H1 (cell line): ENCODE data around the gene OXLD1. TPM values are rescaled to one million over a fixed set of nuclear protein-coding genes. Genes with fewer than 3 reads are reported as not detected.

ENCODE experiments used
- CTCF ChIA-PET: fragments of 300-600 bp; sonication (Branson Sonifier 250); formaldehyde crosslinking; loops from one replicate; lab custom pipeline; 2021; ENCODE audit not compliant: partially characterized antibody; lab: Charles Lee
- POLR2A ChIA-PET: fragments of 300-600 bp; sonication (Branson Sonifier 250); formaldehyde crosslinking; loops from one replicate; lab custom pipeline; 2021; ENCODE audit warnings: inconsistent platforms; ENCODE audit not compliant: partially characterized antibody; lab: Charles Lee
- DNase-seq, 2 experiments: peaks; one replicate each; pipeline versions ENCODE4 v3.0.0 to v3.0.0-alpha.2; 2010 to 2022; ENCODE audit warnings: low spot score in 2 of 2, low read depth in 1 of 2, mixed read lengths in 1 of 2
- FAIRE-seq: peaks from 2 replicates; lab custom pipeline; 2011; peaks lifted over from hg19 to GRCh38; lab: Jason Lieb, UNC
- H2AFZ ChIP-seq: 2 replicates; pipeline ENCODE4 v1.8.1; 2012; ENCODE audit warnings: low read length, inconsistent platforms
- H2AK5ac ChIP-seq: 2 replicates; pipeline ENCODE4 v1.6.1; 2013; ENCODE audit warnings: low read depth, low read length
- H2BK120ac ChIP-seq: replicated peaks from 2 replicates; pipeline ENCODE3; 2013; ENCODE audit warnings: low read depth, low read length, inconsistent platforms
- H2BK12ac ChIP-seq: 2 replicates; pipeline ENCODE4 v1.6.1; 2013; ENCODE audit warnings: low read depth, low read length
- H2BK15ac ChIP-seq: 2 replicates; pipeline ENCODE4 v1.6.1; 2013; ENCODE audit warnings: low read length
- H2BK20ac ChIP-seq: 2 replicates; pipeline ENCODE4 v1.6.1; 2013; ENCODE audit warnings: low read length
- H2BK5ac ChIP-seq: 2 replicates; pipeline ENCODE4 v1.6.1; 2013; ENCODE audit warnings: low read depth, low read length
- H3K14ac ChIP-seq: 2 replicates; pipeline ENCODE4 v1.6.1; 2013; ENCODE audit warnings: inconsistent platforms; ENCODE audit not compliant: insufficient read length
- H3K18ac ChIP-seq: 2 replicates; pipeline ENCODE4 v1.6.1; 2013; ENCODE audit warnings: low read length; ENCODE audit errors: extremely low read depth
- H3K23ac ChIP-seq: 2 replicates; pipeline ENCODE4 v1.6.1; 2013; ENCODE audit warnings: inconsistent platforms; ENCODE audit not compliant: insufficient read length
- H3K23me2 ChIP-seq: 2 replicates; pipeline ENCODE4 v1.6.1; 2013; ENCODE audit warnings: low read depth, low read length
- H3K27ac ChIP-seq: 2 replicates; pipeline ENCODE4 v1.6.1; 2011; ENCODE audit warnings: low read depth, low read length, inconsistent platforms
- H3K27me3 ChIP-seq, 4 experiments: replicated peaks in 1 of 4; 1 replicate in 1 of 4; 2 replicates in 3 of 4; pipeline versions ENCODE4 v1.6.1 to v1.8.1; 2011 to 2013; ENCODE audit warnings: low read length in 3 of 4, mild to moderate bottlenecking in 3 of 4, inconsistent platforms in 2 of 4, mixed read lengths in 2 of 4, moderate library complexity in 1 of 4; ENCODE audit not compliant: control insufficient read depth in 3 of 4, insufficient read depth in 3 of 4; ENCODE audit errors: extremely low read depth in 1 of 4
- H3K36me3 ChIP-seq, 4 experiments: 2 replicates each; pipeline versions ENCODE4 v1.6.1 to v1.8.1; 2011 to 2013; ENCODE audit warnings: mild to moderate bottlenecking in 4 of 4, low read length in 3 of 4, moderate library complexity in 2 of 4, control low read depth in 1 of 4, inconsistent platforms in 1 of 4; ENCODE audit not compliant: insufficient read depth in 4 of 4, control insufficient read depth in 2 of 4
- H3K4ac ChIP-seq: replicated peaks from 2 replicates; pipeline ENCODE3; 2013; ENCODE audit warnings: low read length, low read depth, mixed read lengths, inconsistent platforms; ENCODE audit not compliant: insufficient read length
- H3K4me1 ChIP-seq, 4 experiments: replicated peaks in 1 of 4; 1 replicate in 1 of 4; 2 replicates in 3 of 4; pipeline versions ENCODE4 v1.6.1 to v1.8.1; 2011 to 2013; ENCODE audit warnings: low read length in 3 of 4, inconsistent platforms in 2 of 4, mixed read lengths in 1 of 4; ENCODE audit not compliant: insufficient read depth in 4 of 4, control insufficient read depth in 3 of 4
- H3K4me2 ChIP-seq, 2 experiments: 2 replicates each; pipeline versions ENCODE4 v1.6.1 to v1.8.1; 2011 to 2013; ENCODE audit warnings: low read depth in 2 of 2, low read length in 2 of 2, control low read depth in 1 of 2, inconsistent platforms in 1 of 2, mild to moderate bottlenecking in 1 of 2; ENCODE audit not compliant: insufficient read depth in 1 of 2
- H3K4me3 ChIP-seq, 4 experiments: fragments of 200-600, 300-600 bp in 1 of 4; sonication (generic), shearing (Covaris generic), sonication (Bioruptor Twin) in 1 of 4; 2 replicates each; pipeline versions ENCODE4 v1.5.1 to v1.8.1; 2011 to 2016; ENCODE audit warnings: low read length in 4 of 4, low read depth in 3 of 4, control low read depth in 2 of 4, inconsistent platforms in 2 of 4, mild to moderate bottlenecking in 2 of 4, mixed read lengths in 1 of 4, moderate library complexity in 1 of 4; ENCODE audit not compliant: insufficient read depth in 2 of 4; ENCODE audit errors: extremely low read depth in 1 of 4
- H3K56ac ChIP-seq: replicated peaks from 2 replicates; pipeline ENCODE3; 2013; ENCODE audit warnings: low read depth, mild to moderate bottlenecking, mixed read lengths, low read length, inconsistent platforms; ENCODE audit not compliant: insufficient read length
- H3K79me1 ChIP-seq: 2 replicates; pipeline ENCODE4 v1.6.1; 2013; ENCODE audit warnings: low read depth, low read length, control low read depth
- H3K79me2 ChIP-seq, 2 experiments: 2 replicates each; pipeline versions ENCODE4 v1.6.1 to v1.8.1; 2012 to 2013; ENCODE audit warnings: low read length in 2 of 2, mild to moderate bottlenecking in 2 of 2, inconsistent platforms in 1 of 2; ENCODE audit not compliant: insufficient read depth in 2 of 2, control insufficient read depth in 1 of 2
- H3K9ac ChIP-seq, 4 experiments: replicated peaks in 1 of 4; 1 replicate in 1 of 4; 2 replicates in 3 of 4; pipeline versions ENCODE4 v1.6.1 to v1.8.1; 2011 to 2013; ENCODE audit warnings: low read depth in 3 of 4, low read length in 3 of 4, control low read depth in 2 of 4, mild to moderate bottlenecking in 2 of 4, moderate library complexity in 2 of 4, inconsistent platforms in 1 of 4; ENCODE audit errors: extremely low read depth in 1 of 4
- H3K9me3 ChIP-seq, 2 experiments: 2 replicates each; pipeline versions ENCODE4 v1.6.1 to v1.8.1; 2012 to 2013; ENCODE audit warnings: mild to moderate bottlenecking in 2 of 2, moderate library complexity in 2 of 2, control low read depth in 1 of 2, inconsistent platforms in 1 of 2, low read depth in 1 of 2, low read length in 1 of 2, mixed read lengths in 1 of 2; ENCODE audit not compliant: insufficient read depth in 2 of 2
- H4K20me1 ChIP-seq, 2 experiments: replicated peaks in 1 of 2; 2 replicates each; pipeline versions ENCODE3 to v1.8.1; 2011 to 2013; ENCODE audit warnings: inconsistent platforms in 2 of 2, low read length in 2 of 2, mild to moderate bottlenecking in 1 of 2; ENCODE audit not compliant: insufficient read depth in 2 of 2, control insufficient read depth in 1 of 2
- H4K5ac ChIP-seq: 2 replicates; pipeline ENCODE4 v1.6.1; 2013; ENCODE audit warnings: low read length, low read depth, mixed read lengths, inconsistent platforms; ENCODE audit not compliant: insufficient read length
- H4K8ac ChIP-seq: 2 replicates; pipeline ENCODE4 v1.8.0; 2013; ENCODE audit warnings: mild to moderate bottlenecking, moderate library complexity, low read length, inconsistent platforms; ENCODE audit not compliant: insufficient read depth; ENCODE audit errors: extremely low read depth
- H4K91ac ChIP-seq: replicated peaks from 2 replicates; pipeline ENCODE3; 2013; ENCODE audit warnings: low read length, mixed read lengths, inconsistent platforms; ENCODE audit not compliant: insufficient read length
- GTF2F1 ChIP-seq: IDR thresholded peaks from 2 replicates; pipeline ENCODE4 v1.6.1; 2012; ENCODE audit warnings: low read depth, low read length, improper control_type of control experiment, borderline replicate concordance
- SP2 ChIP-seq: IDR thresholded peaks from 2 replicates; pipeline ENCODE4 v1.6.1; 2012; ENCODE audit warnings: mild to moderate bottlenecking, low read length, inconsistent platforms
- WGBS, 2 experiments: shearing (Covaris generic) in 1 of 2; methylation state at CpG; one replicate each; pipeline versions ENCODE4 v1.1.6 to v1.1.7; 2013 to 2015; ENCODE audit warnings: low lambda C conversion rate in 2 of 2, mixed read lengths in 2 of 2, inconsistent platforms in 1 of 2, low coverage in 1 of 2, missing lambda C conversion rate in 1 of 2; ENCODE audit not compliant: insufficient replicate concordance in 2 of 2, insufficient coverage in 1 of 2, insufficient read length in 1 of 2; ENCODE audit errors: extremely low coverage in 1 of 2, missing lambda C conversion rate in 1 of 2; 5-methylcytosine and 5-hydroxymethylcytosine counted together
- polyA plus RNA-seq, 7 experiments: library from polyadenylated mRNA; depleted of rRNA in 3 of 7; stranded (reverse) in 5 of 7; unstranded in 2 of 7; fragments of >200 nt in 5 of 7; fragments of 200-250 nt in 2 of 7; gene quantifications; 1 replicate in 5 of 7; 2 replicates in 1 of 7; 4 replicates in 1 of 7; pipeline versions ENCODE4 v1.2.1 to v1.2.3, GENCODE V29; 2011 to 2013; ENCODE audit warnings: missing spikeins in 2 of 7, mixed read lengths in 2 of 7
- total RNA-seq: library from RNA; stranded (reverse); fragmentation: NEBNext Ultra II Directional; extraction: Animal tissue kit (Norgen Biotek cat#: 25700); gene quantifications from 2 replicates; pipeline ENCODE4 v1.2.1, GENCODE V29; 2021

Gene OXLD1
- total and polyA plus RNA-seq, 2 of the 8 experiments (the other 6 are each of a cell fraction or from before 2014, with no cell fraction given), result 41.5 to 61.9 TPM

GRCh38 chr17:81672954-81673353 is 6.5 kb upstream of the OXLD1 start:
- Histone ChIP-seq H3K27ac (no peak overlapping the region), H3K18ac (no peak overlapping the region), H3K79me2 (peaks cover 0 to 16% of the 10 kb centered on the region in 2 experiments; a peak in 2 of 4 replicates), H2BK12ac (no peak overlapping the region), H2AK5ac (no peak overlapping the region), H4K91ac (no peak overlapping the region), H2BK20ac (no peak overlapping the region), H3K4me1 (peaks cover 0 to 2% (median 0%) of the 10 kb centered on the region in 4 experiments; a peak in 1 of 7 replicates), H4K8ac (peak overlapping the region; percentile 2; the same call in 1 of the 2 replicates), H2AFZ (no peak overlapping the region), H3K36me3 (peaks cover 26 to 58% (median 51%) of the 10 kb centered on the region in 4 experiments), H3K9ac (no peak overlapping the region), H3K56ac (no peak overlapping the region), H3K14ac (no peak overlapping the region), H4K5ac (no peak overlapping the region), H3K27me3 (no peaks in the 10 kb centered on the region), H3K9me3 (no peaks in the 10 kb centered on the region), H3K23ac (no peak overlapping the region), H2BK15ac (no peak overlapping the region), H3K4me2 (no peak overlapping the region), H3K23me2 (no peaks in the 10 kb centered on the region), H3K79me1 (no peaks in the 10 kb centered on the region; the same call in 1 of the 2 replicates), H3K4ac (no peak overlapping the region), H2BK120ac (no peak overlapping the region), H4K20me1 (peaks cover 13 to 25% of the 10 kb centered on the region in 2 experiments), H3K4me3 (no peak overlapping the region), H2BK5ac (no peak overlapping the region)
- FAIRE-seq (no peak), DNase-seq (no peak)
- CTCF ChIA-PET, result interaction anchor here (1.1 to 1.6 kb wide), 2 partner anchors 23 to 34 kb away, joined by 3 to 6 read pairs; no protein-coding TSS in a partner anchor
- 96% methylated on average over 16 of the region's 16 CpGs; no CpG with 5 or more reads in 1 of the 2 experiments for WGBS, 2 experiments
- POLR2A ChIA-PET, result interaction anchor here (0.8 to 28.4 kb wide), 9 partner anchors 12 to 220 kb away, joined by 3 to 436 read pairs (median 4); partner anchors contain the start of genes ARL16, HGS, MRPL12 and PDE6G
- TF ChIP-seq SP2 (no peak), GTF2F1 (no peak)
